ENCODE data around the gene NTN5.
A peak's percentile ranks its signal among the peaks of the same experiment; 100 is the strongest.

NTN5 gene

GRCh38 chr19:48627201-48627864 is 45.5 kb downstream of the NTN5 start:
- H3K4me3 ChIP-seq (ENCODE audit: low read depth, low read length) = no peak overlapping the region
- TF ChIP-seq CTCF (IDR thresholded peaks at IDR 0.05; ENCODE audit: borderline replicate concordance, insufficient read depth, low read depth, low read length) = no peak

- no peak overlapping the region for H3K4me3 ChIP-seq (ENCODE audit: low read depth, low read length)
- no peak for TF ChIP-seq CTCF (IDR thresholded peaks at IDR 0.05; ENCODE audit: borderline replicate concordance, insufficient read depth, low read depth, low read length)
Measured at GRCh38 chr19:48625891-48626327, 46.9 kb downstream of the NTN5 start.

GRCh38 chr19:48624791-48625723 is 47.8 kb downstream of the NTN5 start:
- no peak for TF ChIP-seq CTCF (IDR thresholded peaks at IDR 0.05; ENCODE audit: borderline replicate concordance, insufficient read depth, low read depth, low read length)
- H3K4me3 ChIP-seq (ENCODE audit: low read depth, low read length) = peak overlapping the region; percentile 29

- TF ChIP-seq CTCF (IDR thresholded peaks at IDR 0.05; ENCODE audit: borderline replicate concordance, insufficient read depth, low read depth, low read length) = no peak
- H3K4me3 ChIP-seq (ENCODE audit: low read depth, low read length) = peak overlapping the region; percentile 29
Measured at GRCh38 chr19:48624067-48624594, 48.7 kb downstream of the NTN5 start.

- peak overlapping the region; percentile 23 for H3K4me3 ChIP-seq (ENCODE audit: low read depth, low read length)
- TF ChIP-seq CTCF (IDR thresholded peaks at IDR 0.05; ENCODE audit: borderline replicate concordance, insufficient read depth, low read depth, low read length) = no peak
Measured at GRCh38 chr19:48623556-48624066, 49.2 kb downstream of the NTN5 start.

- H3K4me3 ChIP-seq (ENCODE audit: low read depth, low read length) = peak overlapping the region; percentile 96
- TF ChIP-seq CTCF (IDR thresholded peaks at IDR 0.05; ENCODE audit: borderline replicate concordance, insufficient read depth, low read depth, low read length) = no peak
Measured at GRCh38 chr19:48619692-48620585, 52.9 kb downstream of the NTN5 start.
